ENCODE measurements around the gene CACHD1.
"Not testable (repeated sequence)": the region's sequence is repeated elsewhere in the genome, so short reads cannot be mapped to it uniquely, and the experiment has no call there.

CACHD1 gene

DNA sequence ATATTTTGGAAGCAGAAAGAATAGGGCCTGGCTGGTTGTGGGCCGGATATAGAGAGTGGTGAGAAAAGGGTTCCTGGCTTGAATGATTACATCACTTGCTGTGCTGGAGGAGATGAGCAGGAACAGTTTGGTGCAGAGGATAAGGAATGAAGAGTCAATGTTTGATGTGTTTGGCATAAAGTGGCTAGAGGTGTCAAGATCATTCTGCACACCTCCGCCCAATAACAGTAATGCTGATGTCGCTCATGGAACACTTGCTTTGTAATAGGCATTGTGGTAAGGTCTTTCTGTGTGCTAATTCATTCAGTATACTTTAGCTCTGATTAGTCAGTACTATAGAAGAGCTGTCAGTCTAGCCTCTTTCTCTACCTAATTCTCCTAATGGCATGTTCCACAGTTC lies 226.9 kb downstream of the CACHD1 start:
- no peak for DNase-seq (ENCODE audit: low spot score)

DNA sequence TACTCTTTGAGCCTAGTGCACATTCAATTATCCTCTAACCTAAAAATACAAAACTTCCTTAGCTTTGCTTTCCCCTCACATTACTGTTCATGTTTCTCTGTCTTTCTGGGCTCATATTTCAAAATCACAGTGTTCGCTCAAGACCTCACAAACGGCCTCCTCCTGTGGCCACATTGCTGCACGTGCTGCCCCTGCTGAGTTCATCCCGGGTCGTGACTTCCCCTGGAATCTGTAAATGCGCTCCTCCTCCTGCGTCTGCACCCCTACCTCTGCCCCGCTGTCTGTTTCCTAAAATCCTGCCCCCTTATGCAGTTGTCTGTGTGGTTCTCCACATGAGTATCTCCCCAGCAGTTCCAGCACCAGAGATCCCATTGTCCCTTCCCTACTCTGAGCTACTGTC lies 229.4 kb downstream of the CACHD1 start:
- no peak for DNase-seq (ENCODE audit: low spot score)

DNA sequence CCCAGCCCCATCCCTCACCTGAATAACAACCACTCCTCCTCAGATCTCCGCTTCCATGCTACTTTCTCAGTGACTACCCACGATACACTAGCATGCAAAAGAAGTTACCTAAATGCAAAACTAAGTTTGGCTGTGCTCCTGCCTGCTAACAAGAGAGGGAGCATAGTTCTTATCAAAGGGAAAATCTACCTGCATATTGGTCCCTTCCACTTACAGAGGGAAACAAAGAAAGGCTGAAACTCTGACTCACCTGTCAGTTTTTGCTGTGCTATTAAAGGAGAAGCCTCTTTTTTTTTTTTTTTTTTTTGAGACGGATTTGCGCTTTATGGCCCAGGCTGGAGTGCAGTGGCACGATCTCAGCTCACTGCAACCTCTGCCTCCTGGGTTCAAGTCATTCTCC lies 231.1 kb downstream of the CACHD1 start:
- DNase-seq (ENCODE audit: low spot score), result no peak

DNA sequence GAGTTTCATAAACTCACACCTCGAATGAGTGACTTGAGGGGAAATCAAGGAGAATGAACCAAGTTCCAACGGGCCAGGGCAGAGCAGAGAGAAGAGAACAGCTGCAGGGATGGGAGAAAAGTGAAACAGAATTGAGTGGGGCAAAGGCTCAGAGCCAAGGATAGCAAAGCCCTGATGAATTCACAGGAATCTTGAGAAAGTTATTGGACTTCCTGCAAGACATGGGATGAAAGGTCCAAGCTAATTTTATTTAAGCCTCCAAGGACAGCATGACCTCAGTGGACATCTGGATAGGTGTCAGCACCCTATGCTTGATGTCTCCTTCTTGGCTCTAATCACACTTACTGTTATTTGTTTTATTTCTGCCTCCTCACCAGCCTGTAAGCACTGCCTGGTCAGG lies 232.0 kb downstream of the CACHD1 start:
- no peak for DNase-seq (ENCODE audit: low spot score)

DNA sequence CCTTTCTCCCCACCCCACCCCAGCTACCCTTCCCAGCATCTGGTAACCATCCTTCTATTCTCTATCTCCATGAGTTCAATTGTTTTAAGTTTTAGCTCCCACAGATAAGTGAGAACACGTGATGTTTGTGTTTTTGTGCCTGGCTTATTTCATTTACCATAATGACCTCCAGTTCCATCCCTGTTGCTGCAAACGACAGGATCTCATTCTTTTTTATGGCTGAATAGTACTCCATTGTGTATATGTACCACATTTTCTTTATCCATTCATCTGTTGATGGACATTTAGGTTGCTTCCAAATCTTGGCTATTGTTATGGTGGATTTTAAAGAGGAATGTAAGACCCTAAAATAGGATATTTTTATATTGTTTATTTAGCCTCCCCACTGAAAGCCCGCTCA lies 232.7 kb downstream of the CACHD1 start:
- DNase-seq (ENCODE audit: low spot score), result not testable (repeated sequence)

DNA sequence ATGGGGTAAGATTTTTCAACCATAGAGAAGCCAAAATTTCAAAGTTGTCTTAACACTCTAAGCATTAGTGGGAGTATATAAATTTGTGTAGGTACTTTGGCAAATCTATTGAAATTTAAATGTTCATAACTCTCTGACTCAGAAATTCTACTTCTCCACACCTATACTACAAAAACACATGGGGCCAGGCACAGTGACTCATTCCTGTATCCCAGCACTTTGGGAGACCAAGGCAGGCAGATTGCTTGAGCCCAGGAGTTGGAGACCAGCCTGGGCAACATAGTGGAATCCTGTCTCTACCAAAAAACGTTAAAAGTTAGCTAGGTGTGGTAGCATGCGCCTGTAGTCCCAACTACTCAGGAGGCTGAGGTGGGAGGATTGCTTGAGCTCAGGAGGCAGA lies 233.7 kb downstream of the CACHD1 start:
- no peak for DNase-seq (ENCODE audit: low spot score)

DNA sequence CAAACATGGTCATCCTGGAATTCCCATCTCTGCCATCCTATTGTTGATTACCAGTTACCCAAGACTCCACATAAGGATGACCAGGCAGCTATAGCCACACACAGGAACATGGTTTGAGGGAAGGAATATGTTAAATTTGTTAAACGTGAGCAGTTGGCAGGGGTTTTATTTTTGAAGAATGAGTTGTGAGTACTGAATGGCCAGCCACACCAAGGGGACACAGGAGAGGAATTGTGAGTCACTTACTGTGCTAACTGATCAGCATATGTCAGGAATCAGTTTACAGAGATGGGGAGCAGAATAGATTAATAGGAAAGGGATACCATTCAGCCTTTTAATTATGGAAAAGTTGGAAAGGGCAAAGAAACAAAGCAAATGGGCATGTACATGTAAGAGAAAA lies 235.7 kb downstream of the CACHD1 start:
- DNase-seq (ENCODE audit: low spot score), result no peak

DNA sequence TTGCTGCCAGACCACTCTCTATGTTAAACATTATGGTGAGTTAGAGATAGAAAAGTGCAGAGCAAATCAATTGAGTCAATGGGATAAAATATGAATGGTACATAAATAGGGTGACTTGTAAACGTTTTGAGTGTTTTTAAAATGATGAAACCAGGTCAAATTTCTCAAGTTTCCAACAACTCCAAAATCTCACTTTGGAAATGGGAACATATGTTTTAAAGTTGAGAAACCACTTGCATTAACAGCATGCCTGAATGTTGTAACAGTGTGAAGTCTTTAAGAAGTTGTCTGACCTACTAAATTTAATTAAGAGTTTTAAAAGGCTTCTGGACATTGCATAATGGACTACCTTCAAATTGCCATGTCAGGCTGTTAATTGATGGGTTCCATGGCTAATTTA lies 241.3 kb downstream of the CACHD1 start:
- DNase-seq (ENCODE audit: low spot score), result no peak

DNA sequence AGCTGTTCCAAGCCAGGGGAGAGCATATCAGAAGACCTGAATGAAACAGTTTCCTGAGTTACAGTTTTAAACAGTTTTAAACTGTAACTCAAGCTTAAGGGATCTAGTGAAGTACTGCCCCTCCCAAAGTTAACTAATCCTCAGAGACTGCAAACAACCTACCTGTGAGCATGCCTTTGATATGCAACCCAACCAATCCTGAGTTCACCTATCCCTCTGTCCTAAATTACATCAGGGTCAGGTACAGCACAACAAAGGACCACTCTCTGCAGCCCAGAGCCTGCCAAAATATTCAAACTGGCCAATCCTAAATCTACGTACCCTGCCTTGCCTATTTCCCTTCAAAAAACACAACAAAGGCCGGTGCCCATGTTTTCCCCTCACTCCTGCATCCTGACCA lies 242.1 kb downstream of the CACHD1 start:
- no peak for DNase-seq (ENCODE audit: low spot score)

DNA sequence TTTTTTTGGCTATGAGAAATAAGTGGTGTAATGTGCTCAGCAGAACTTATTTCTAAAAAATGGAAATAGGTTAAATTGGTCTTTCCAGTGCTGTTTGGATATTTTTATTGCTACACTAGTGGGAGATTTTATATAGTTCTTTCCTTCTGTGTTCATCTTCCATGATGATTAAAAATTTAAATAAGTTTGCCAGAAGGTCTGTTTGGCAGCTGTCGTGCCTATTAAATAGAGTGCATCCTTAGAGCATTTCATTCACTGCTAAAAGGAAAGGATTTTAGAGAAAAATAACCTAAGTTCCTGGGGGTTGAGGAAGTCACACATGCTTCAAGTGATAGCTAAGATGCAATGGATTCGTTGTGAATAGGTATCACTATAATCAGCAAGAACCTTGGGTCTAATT lies 245.3 kb downstream of the CACHD1 start:
- DNase-seq (ENCODE audit: low spot score), result no peak

DNA sequence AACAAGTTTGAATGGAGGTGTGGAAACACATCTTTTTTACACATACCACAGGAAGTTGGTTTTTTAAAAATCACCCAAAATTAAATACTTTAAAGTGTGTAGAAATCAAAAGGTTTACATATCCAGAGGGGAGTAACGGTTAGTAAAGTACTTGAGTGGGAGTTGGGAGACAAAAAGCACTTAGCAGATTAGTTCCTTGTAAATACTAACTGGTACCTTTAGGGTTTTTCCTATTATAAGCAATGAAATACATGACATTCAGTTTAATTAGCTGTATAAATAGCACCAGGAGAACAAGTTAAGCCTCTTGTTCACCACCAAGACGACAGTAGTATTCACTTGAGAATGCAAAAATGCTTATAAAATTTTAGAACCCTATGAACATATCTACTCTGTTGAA lies 251.2 kb downstream of the CACHD1 start:
- no peak for DNase-seq (ENCODE audit: low spot score)

DNA sequence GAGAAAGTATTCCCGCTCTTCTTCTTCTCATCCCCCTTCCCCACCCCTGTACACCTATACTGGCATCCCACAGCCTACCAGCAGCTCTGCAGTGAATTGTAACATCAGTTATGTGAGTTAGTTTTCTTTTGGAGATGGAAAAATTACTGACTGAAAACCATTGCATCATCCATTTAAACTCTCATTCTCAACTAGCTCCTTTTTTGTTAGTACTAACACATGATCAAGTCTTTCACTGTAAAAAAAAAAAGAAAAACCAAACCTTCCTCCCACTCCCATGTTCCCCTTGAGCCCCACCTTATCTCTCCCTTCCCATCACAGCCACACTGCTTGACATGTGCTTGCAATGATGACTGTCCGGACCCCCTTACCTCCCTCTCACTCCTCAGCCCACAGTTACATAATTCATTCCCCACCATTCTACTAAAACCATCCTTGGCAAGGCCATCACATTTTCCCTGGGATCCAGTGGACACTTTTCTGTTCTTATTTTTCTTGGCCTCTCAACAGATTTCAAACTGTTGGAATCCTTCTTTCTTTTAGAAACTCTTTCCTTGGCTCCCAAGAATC lies 251.7 kb downstream of the CACHD1 start:
- no peak for DNase-seq (ENCODE audit: low spot score)

DNA sequence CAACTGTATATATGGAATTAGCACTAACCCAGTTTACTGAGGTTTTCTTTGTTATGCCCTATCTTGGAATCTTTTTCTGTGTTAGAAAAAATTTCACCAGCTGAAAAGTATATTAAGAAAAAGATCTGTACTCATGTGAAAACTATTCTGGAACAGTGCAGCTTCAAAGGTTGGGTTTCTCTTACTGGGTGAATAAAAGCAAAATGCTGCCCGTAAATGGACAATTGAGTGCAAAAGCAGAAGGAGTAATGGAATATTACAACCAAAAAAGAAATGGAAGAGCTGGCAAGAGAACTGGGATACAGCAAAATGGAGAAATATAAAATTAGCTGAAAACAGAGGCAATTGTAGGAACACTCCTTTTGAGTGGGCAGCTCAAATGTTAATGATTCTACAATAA lies 257.9 kb downstream of the CACHD1 start:
- DNase-seq (ENCODE audit: low spot score), result no peak

DNA sequence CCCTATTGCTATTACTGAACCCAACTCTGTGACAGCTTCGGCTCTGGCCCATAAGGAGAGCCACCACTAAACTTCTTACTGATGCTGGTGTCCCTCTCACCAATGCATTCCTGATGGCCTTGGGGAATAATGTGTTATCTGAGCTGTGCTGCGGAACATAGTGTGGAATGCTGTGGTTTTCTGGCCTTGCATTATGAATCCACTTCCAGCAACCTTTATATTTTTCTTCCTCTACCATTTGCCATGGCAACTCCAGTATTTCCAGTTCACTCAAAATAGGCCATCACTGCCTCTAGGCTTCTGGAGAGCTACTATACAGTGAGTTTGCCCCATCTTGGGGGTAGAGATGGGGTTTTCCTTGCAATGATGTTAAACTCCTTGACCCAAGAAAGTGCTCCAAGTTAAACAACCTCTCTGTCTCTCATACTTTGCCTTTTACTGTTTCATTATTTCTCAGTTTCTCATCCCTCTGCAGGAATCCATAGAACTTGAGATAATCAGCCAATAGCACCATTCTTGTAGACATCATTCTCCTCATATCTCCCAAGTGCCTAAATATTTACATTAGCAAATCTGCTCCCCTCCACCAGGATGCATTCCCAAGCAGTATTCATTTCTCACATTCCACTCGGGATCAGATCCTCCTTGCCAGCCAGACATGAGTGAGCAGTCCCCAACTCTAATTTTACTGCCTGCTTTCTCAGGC lies 263.8 kb downstream of the CACHD1 start:
- DNase-seq (ENCODE audit: low spot score), result no peak

DNA sequence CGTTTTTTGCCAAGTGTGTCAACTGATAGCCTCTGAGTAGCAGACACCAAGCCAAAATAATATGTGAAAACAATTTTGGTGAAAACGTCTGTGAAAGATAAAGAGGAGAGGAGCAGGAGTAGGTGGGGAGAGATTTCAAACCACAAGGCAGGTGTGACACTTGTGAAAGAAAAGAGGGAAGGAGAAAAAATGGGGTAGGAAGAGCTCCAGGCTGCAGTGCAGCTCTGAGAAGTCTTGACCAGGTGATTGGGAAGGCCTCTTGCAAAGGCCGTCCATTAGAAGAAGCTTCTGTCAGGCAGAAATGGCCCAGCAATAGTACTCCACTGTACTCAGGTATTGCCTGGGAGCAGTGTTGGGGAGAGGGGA lies 264.3 kb downstream of the CACHD1 start:
- no peak for DNase-seq (ENCODE audit: low spot score)

DNA sequence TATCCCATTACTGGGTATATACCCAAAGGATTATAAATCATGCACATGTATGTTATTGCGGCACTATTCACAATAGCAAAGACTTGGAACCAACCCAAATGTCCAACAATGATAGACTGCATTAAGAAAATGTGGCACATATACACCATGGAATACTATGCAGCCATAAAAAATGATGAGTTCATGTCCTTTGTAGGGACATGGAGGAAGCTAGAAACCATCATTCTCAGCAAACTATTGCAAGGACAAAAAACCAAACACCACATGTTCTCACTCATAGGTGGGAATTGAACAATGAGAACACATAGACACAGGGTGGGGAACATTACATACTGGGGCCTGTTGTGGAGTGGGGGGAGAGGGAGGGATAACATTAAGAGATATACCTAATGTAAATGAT lies 270.8 kb downstream of the CACHD1 start:
- DNase-seq (ENCODE audit: low spot score), result not testable (repeated sequence)
